ENCODE measurements around the gene CDC25C.
"Not testable (repeated sequence)": the region's sequence is repeated elsewhere in the genome, so short reads cannot be mapped to it uniquely, and the experiment has no call there.

Gene CDC25C

DNA sequence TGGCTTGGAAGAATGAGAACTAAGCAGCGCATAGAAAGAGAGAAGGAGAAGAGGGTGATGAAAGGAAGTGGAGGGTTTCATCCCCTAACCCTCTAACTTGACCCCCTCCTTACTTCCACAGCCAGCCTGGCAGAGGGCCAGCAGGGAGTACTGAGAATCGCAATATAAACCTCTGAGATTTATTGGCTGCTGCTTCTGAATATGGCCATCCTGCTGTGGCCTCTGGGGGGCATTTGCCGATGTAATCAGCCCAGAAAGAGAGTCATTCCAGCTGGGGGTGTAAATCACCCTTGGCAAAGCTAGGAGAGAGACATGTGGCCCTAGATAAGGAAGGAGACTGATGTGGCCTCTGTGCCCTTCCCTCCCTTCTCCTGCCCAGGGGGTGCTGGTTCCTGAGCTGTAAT, 56.2 kb downstream of the CDC25C start:
- DNase-seq (ENCODE audit: low read depth) = no peak

DNA sequence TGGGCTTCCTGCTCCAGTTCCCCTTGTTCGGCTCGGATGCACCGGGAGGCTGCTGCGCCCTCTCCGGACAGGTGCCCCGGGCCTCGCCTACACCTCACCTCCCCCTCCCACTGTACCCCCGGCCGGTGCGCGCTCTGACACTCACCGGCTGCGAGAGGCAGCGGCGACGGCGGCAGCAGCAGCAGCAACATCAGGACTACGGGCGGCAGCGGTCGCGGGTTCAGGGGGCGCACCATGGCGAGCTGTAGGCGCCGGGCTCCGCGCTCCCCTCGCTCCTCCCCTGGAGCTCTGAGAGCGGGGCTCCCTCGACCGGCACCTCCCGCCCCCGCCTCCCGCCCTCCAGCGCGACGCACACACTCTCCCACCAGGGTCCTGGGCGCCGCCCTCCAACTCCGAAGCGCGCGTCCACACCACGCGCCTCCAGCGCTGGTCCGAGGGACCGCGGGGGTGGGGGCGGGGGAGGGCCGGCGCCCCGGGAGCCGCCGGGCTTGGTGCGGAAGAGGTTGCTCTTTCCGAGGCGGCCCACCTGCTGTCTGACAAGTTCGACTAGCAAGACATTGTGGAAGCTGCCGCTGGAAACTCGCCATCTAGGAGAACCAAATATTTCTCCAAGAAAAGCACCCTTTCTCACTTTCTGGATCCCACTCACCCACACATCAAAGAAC, 57.3 kb downstream of the CDC25C start, which contains the start of gene GFRA3:
GFRA3 (minus strand) TSS at position 433 of the 665 bp plus-strand sequence; CDS start at position 236, 197 bp downstream.
- peak; percentile 9 for DNase-seq (ENCODE audit: low read depth)

DNA sequence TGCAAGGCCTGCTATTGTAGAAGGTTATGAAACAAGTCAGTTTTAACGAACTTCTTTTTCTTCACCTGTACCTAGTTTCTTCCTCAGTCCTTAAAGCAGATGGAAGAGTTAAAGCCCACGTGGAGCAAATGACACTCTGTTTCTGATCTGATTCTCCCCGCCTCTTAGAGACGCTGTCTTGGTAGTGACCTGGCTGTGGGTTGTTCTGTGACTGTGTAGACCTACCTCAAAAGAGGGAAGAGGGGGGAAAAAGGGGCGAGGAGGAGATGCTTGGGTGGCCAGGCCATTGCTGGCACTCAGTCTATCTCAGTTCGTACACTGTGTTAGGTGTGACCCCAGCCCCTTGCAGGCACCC, 57.8 kb downstream of the CDC25C start:
- DNase-seq (ENCODE audit: low read depth) = no peak

DNA sequence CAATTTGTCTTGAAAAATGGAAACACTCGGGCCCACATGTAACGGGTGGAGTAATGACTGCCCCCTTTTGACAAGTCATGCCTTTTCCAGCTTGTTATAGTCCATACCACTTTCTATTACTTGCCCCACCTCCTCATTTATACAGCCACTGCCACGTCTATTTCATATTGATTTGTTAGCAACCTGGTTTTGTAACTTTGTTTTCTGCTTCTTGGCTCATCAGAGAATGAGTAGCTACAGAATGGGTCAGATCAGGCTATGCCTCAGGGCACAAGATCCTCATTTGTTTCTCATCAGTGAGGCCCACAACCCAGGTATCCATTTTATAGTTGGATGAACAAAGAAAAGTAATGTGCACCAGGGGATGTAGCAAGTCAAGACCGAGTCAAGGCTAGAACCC, 58.9 kb downstream of the CDC25C start:
- DNase-seq (ENCODE audit: low read depth) = no peak

DNA sequence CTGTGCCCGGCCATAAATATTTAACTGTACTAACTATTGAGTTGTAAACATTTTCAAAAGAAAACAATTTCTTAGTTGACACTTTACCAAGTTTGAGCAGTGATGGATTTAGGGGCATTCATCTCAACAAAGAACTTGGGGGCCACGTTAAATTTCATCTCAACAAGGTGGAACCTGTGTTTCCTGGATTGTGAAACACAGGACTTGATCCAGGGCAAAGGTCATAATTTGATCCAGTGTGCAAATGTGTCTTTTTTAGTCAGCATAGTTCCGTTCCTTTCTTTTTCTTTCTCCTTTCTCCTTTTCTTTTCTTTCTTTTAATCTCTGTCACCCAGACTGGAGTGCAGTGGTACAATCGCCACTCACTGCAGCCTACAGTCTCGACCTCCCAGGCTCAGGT, 60.3 kb downstream of the CDC25C start:
- no peak for DNase-seq (ENCODE audit: low read depth)

DNA sequence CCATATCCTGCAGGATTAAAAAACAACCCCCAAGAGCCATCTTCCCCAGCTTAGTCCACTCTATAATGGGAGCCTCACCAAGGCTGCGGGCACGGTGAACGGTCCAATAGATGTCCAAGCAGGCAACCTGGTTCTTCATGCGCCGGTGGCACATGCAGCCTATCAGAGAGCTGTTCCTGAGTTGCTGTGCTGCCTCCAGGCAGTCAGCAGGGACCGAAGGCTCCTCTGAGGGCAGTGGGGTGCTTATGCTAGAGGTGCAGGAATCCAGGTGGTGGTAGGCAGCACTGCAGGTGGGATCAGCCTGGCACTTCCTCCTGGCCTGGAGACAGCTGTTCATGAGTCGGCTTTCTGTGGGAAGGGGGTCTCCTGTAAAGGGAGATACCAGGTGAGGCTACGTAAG, 67.4 kb downstream of the CDC25C start:
- no peak for DNase-seq (ENCODE audit: low read depth)

DNA sequence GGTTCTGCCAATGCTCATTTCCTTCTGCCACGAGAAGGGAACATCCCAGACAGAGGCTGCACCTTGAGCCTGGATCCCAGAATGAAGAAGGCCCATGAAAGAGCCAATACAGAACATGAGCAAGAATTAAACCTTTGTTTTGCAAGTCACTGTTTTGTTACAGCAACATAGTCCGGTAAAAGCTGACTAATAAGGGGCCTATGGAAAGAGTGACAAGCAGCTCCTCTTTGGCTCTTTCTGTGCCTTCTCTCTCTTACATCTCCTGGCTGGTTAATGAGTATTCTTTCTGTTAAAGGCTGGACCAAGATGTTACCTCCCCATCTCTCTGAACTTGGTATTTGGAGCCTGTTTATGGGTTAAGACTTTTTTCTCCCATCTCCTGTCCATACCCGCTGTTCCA, 68.0 kb downstream of the CDC25C start:
- DNase-seq (ENCODE audit: low read depth) = no peak

DNA sequence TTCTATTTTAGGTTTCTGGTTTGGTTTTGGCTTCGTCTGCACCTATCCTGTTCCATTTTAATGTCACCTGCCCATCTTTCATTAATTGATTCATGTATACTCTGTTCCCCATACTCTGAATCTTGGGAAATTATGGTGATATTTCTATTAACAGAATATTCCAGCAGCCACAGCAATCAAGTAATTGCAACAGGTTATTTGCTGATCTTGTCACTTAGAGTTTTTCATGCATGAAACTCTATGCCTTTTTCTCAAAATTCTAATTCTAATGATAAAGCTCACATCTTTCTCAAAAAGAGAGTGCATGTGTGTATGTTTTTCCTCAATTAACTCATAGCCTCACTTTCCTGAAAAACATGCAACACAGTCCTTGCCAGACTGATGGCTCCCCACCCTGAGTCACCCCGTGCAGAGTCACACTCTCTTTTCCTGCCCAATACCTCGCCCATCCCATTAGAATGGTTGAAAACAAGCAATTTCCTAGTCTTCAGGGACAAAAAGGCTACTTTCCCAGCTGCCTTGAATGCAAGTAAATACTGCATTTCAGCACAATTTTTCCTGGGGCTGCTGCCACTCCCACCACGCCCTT, 72.8 kb downstream of the CDC25C start:
- no peak for DNase-seq (ENCODE audit: low read depth)

DNA sequence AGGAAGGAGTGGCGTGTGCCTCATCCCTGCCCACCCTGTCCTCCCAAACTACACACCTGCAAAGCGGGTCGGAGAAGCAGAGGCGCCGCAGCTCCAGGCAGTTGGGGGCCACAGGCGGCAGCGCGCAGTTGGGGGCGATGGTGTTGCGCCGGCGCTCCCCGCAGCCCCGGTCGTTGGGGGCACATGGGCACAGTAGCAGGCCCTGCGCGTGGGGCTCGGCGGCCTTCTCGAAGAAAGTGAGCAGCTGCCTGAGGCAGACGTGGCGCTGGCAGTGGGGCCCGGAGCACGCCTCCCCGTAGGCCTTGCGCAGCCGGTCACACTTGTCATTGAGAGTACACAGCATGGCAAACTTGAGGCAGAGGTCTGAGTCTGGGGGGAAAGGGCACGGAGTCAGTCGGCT, 74.0 kb downstream of the CDC25C start:
- DNase-seq (ENCODE audit: low read depth) = no peak

DNA sequence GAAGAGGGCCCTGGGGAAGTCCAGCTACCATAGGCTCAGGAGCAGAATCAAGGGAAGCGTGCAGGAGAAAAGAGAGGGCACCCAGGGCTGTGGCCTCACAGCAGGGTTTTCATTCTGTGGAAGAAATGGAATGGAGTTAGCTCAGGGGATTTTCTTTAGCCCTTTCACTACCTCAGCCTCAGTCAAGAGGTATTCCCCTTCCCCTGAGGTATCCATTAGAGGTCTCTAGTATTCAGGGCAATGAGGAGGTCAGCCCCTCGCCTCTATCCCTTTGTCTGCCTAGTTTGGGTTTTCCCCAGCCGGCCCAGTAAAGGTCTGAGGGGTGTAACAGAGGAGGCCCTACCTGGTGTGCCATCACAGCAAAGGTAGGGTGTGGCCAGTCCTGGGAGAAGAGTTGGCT, 78.7 kb downstream of the CDC25C start:
- no peak for DNase-seq (ENCODE audit: low read depth)

DNA sequence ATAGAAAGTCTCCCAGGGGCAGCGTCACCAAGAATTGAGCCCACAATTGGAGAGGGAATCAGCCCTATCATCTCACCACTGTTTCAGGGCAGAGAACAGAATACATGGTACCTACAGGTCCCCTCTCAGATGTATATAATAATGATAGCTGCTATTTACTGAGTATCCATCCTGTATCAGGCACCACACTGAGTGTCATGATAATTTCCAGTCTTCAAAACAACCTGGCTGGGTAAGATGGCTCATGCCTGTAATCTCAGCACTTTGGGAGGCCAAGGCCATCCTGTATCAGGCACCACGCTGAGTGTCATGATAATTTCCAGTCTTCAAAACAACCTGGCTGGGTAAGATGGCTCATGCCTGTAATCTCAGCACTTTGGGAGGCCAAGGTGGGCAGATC, 83.8 kb downstream of the CDC25C start:
- not testable (repeated sequence) for DNase-seq (ENCODE audit: low read depth)

DNA sequence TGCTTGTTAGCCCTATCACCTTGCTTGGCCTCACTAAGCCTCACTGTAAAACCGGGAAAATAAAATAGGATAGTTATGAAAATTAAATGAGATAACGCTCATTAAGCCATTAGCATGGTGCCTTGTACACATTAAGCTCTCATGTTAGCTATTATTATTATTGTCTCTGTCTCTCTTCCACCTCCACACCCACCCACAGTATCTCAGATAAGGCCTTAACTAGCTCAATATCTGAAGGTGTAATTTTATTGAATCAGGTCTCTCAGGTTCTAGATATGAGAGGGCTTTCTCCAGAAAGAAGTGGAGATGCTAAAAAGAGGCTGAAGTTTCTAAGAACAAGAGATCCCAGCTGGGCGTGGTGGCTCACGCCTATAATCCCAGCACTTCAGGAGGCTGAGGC, 84.8 kb downstream of the CDC25C start:
- DNase-seq (ENCODE audit: low read depth) = no peak

DNA sequence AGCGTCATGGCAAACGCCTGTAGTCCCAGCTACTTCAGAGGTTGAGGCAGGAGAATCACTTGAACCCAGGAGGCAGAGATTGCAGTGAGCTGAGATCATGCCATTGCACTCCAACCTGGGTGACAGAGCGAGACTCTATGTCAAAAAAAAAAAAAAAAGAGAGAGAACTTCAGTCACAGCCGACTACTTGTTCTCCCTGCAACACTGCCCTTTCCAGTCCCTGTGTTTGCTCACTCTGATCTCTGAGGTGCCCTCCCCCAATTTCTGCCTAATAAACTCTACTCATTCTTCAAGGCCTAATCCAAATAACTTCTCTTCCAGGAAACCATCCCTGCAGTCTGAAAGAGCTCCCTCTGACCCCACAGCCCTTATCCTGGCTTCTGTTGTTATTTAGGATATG, 85.3 kb downstream of the CDC25C start:
- DNase-seq (ENCODE audit: low read depth) = no peak

DNA sequence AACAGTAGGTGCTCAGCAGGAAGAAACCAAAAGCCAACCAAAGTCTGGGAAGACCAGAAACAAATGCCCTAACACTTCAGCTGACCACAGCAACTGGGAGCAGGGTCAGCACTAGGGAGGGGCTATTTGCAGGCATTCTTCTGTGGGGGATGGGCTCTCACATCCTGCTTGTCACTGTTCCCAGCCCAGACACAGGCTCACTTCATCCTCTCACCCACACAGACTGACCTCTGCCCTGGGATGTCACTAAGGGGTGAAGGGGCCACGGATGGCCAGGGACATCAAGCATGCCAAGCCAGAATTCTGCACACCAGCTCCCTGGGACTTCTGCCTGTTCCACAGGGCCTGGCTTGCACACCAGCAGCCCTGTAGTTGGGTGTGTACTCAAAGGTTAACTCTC, 85.9 kb downstream of the CDC25C start:
- DNase-seq (ENCODE audit: low read depth) = no peak

DNA sequence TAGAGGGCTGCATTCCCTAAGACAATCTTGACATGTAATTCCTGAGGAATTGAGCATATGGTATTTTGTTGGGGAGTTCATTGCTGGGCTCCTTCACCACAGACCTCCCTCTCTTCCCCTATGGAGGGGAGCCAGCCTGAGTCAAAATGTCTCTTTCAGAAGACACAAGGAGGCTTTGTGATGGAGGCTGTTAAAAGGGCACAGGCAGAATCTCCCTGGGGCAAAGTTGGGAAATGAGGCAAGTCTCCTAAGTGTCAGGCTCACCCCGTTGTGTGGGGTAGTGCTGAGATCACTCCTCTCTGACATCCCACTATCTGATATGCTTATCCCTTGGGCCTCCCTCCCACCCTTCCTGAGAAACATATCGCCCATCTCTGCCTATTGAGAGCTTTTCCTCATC, 87.8 kb downstream of the CDC25C start:
- DNase-seq (ENCODE audit: low read depth) = no peak

DNA sequence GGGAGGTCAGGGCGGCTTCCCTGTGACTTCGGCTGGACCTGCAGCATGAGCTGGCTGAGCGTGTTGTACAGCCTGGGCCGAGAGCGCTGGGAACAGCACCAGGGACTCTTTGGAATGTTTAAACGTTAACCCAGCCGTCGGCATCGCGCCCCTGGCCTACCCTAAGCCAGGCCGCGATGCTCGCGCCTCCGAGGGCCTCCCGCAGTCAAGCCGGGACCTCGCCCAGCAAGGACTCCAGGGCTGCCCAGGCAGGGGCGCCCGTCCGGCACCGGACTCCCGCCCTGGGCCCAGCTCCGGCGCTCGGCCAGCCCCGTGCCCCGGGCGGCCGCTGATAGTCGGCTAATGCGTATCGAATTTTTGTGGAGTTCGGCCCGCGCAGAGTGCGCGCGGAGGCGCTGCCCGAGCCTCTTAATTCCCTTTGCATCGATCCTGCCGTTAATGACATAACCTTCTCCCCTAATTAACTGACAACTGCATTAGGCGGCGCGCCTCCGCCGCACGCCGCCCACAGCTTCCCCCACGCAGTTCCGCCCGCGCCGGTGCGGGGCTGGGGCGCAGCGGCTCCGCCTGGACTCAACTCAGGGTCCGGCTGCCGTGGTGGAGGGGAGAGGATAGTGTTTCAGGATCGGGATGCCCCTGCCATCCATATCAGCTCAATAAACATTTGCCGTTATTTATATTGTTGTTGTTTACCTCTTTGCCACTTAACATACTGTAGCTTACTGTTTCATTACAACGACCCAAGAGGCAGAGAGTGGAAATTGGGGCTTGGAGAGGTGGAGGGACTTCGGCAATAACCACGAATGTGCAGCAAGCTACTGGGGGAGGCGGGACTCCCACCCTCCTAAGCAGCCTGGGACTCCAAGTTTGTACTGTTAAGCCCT, 89.7 kb downstream of the CDC25C start:
- DNase-seq (ENCODE audit: low read depth) = peak; percentile 13

DNA sequence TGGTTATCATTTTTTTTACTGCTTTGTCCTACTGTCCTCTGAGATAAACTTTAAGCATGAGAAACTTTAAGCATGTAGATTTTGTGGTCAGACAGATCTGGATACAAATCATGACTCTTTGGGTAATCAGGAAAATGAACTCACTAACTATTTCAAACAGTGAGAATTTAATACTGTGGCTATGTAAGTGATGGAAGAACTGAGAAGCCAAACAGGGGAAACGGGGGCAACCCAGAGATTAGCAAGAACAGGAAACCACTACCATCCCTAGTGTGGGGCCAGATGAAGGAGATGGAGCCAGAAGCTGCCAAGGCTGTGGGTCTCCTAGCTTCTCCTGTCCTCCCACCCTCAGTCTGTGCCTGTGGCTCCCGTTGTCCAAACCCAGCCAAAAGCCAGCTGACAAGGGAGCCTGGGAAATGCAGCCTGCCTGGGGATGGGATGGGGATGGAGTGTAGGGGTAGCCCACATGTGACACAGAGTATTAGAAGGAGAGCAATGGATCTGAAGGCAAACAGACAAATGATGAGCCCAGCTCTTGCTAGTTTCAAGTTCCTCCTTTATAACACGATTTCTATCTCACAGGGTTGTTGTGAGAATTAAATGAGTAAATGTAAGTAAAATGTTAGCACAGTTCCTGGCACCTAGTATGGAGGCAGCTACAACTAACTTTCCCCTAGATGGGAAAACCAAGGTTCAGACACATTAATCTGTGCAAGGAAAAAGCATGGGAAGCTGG, 90.8 kb downstream of the CDC25C start:
- DNase-seq (ENCODE audit: low read depth) = no peak

DNA sequence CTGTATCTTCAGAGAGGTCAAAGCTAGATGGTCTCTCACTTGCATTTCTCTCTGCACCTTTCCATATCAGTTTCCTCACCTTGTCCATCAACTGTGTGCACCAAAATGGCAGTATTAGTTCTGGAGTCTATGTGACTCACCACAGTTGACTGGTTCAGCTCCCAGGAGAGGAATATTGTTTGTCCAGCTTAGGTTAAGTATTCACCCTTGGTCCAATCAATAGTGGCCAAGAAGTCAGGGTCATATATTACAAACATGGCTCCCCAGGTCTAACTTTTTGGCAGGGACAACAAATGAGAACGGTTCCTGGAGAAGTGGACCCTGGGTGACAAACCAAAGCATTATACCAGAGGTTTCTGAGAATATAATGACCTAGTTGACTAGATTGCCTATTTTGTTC, 93.6 kb downstream of the CDC25C start:
- DNase-seq (ENCODE audit: low read depth) = no peak
